B cell (primary cell): Measurements from ENCODE around the gene COG2. TPM values are rescaled to one million over a fixed set of nuclear protein-coding genes. Genes with fewer than 3 reads are reported as not detected.

Source experiments
- ATAC-seq: fragments of 200-7000 bp; cut with Tn5 transposase; one replicate; pipeline ENCODE4 v1.10.0; 2021; ENCODE audit warnings: low read depth, mild to moderate bottlenecking, moderate number of reproducible peaks, moderate library complexity
- CTCF ChIA-PET: fragments of 350-600 bp; sonication (Branson Sonifier 250); formaldehyde crosslinking; loops from one replicate; lab custom pipeline; 2021; ENCODE audit warnings: antibody characterized with exemption, inconsistent platforms; lab: Charles Lee
- POLR2A ChIA-PET: fragments of 350-600 bp; sonication (Branson Sonifier 250); formaldehyde crosslinking; loops from one replicate; lab custom pipeline; 2021; ENCODE audit warnings: antibody characterized with exemption; lab: Charles Lee
- DNase-seq: peaks from one replicate; pipeline ENCODE4 v3.0.0; 2013
- H2AFZ ChIP-seq: 2 replicates; pipeline ENCODE4 v1.6.1; 2012; ENCODE audit warnings: mild to moderate bottlenecking, low read depth, low read length; ENCODE audit not compliant: insufficient read depth, poor library complexity, severe bottlenecking
- H3K27ac ChIP-seq, 2 donors: 1 replicate in 1 of 2; 2 replicates in 1 of 2; pipeline ENCODE4 v1.5.1; 2012 to 2013; ENCODE audit warnings: low read length in 2 of 2, mild to moderate bottlenecking in 2 of 2, moderate library complexity in 1 of 2
- H3K27me3 ChIP-seq, 4 experiments: fragments of 200-600 bp in 1 of 4; sonication (generic) in 1 of 4; replicated peaks in 1 of 4; 1 replicate in 2 of 4; 2 replicates in 2 of 4; pipeline versions ENCODE4 v1.6.1 to v1.7.0; 2013 to 2016; ENCODE audit warnings: low read length in 3 of 4, mild to moderate bottlenecking in 2 of 4, mixed read lengths in 1 of 4, moderate library complexity in 1 of 4; ENCODE audit not compliant: insufficient read depth in 4 of 4, control insufficient read depth in 3 of 4; ENCODE audit errors: control extremely low read depth in 1 of 4
- H3K36me3 ChIP-seq, 2 experiments: replicated peaks in 1 of 2; 1 replicate in 1 of 2; 2 replicates in 1 of 2; pipeline versions ENCODE4 v1.6.1 to v1.7.1; 2013; ENCODE audit warnings: low read length in 1 of 2; ENCODE audit not compliant: insufficient read depth in 2 of 2, control insufficient read depth in 1 of 2; ENCODE audit errors: control extremely low read depth in 1 of 2, extremely low read depth in 1 of 2
- H3K4me1 ChIP-seq, 2 donors: fragments of 200-600 bp in 1 of 2; sonication (generic) in 1 of 2; 1 replicate in 1 of 2; 2 replicates in 1 of 2; pipeline versions ENCODE4 v1.5.1 to v1.6.1; 2013 to 2017; ENCODE audit warnings: low read length in 2 of 2; ENCODE audit not compliant: control insufficient read depth in 2 of 2, insufficient read depth in 2 of 2
- H3K4me2 ChIP-seq: replicated peaks from 2 replicates; pipeline ENCODE3; 2012; ENCODE audit warnings: mild to moderate bottlenecking, low read depth, low read length; ENCODE audit not compliant: poor library complexity, severe bottlenecking
- H3K4me3 ChIP-seq, 5 experiments: fragments of 200-600 bp in 1 of 5; sonication (generic) in 1 of 5; 1 replicate in 3 of 5; 2 replicates in 2 of 5; pipeline versions ENCODE4 v1.5.1 to v1.7.0; 2011 to 2016; ENCODE audit warnings: low read length in 4 of 5, mild to moderate bottlenecking in 4 of 5, low read depth in 2 of 5, control low read depth in 1 of 5, moderate library complexity in 1 of 5; ENCODE audit not compliant: insufficient read depth in 1 of 5; ENCODE audit errors: control extremely low read depth in 1 of 5, extremely low read depth in 1 of 5
- H3K79me2 ChIP-seq: fragments of 200-600 bp; sonication (generic); one replicate; pipeline ENCODE4 v1.6.0; 2016; ENCODE audit warnings: low read length; ENCODE audit not compliant: control insufficient read depth, insufficient read depth
- H3K9ac ChIP-seq: fragments of 200-600 bp; sonication (generic); 2 replicates; pipeline ENCODE4 v1.6.1; 2017; ENCODE audit warnings: mild to moderate bottlenecking, low read length, moderate library complexity
- H3K9me3 ChIP-seq, 3 donors: one replicate each; pipeline versions ENCODE4 v1.6.1 to v1.7.1; 2013; ENCODE audit warnings: low read length in 2 of 3; ENCODE audit not compliant: control insufficient read depth in 2 of 3, insufficient read depth in 1 of 3; ENCODE audit errors: control extremely low read depth in 1 of 3
- H4K20me1 ChIP-seq: 2 replicates; pipeline ENCODE4 v1.6.0; 2012; ENCODE audit warnings: mild to moderate bottlenecking, low read length; ENCODE audit not compliant: insufficient read depth, control insufficient read depth, poor library complexity, severe bottlenecking
- H3K27ac Mint-ChIP-seq: one replicate; pipeline ENCODE4 v1.8.0; 2021; ENCODE audit warnings: mixed read lengths
- H3K27me3 Mint-ChIP-seq: one replicate; pipeline ENCODE4 v1.8.0; 2021; ENCODE audit warnings: mixed read lengths
- H3K4me1 Mint-ChIP-seq: one replicate; pipeline ENCODE4 v1.8.0; 2021; ENCODE audit warnings: mixed read lengths
- H3K4me3 Mint-ChIP-seq: one replicate; pipeline ENCODE4 v1.8.0; 2021; ENCODE audit warnings: mixed read lengths
- H3K9me3 Mint-ChIP-seq: one replicate; pipeline ENCODE4 v1.8.0; 2022; ENCODE audit warnings: mixed read lengths; ENCODE audit not compliant: insufficient read depth
- CTCF ChIP-seq: fragments of 200-600 bp; IDR thresholded peaks from one replicate; pipeline ENCODE4 v1.8.0; 2022; ENCODE audit warnings: antibody characterized with exemption, mild to moderate bottlenecking
- EZH2 ChIP-seq: IDR thresholded peaks from 2 replicates; pipeline ENCODE4 v1.6.1; 2012; ENCODE audit warnings: borderline replicate concordance, low read depth, mild to moderate bottlenecking, moderate library complexity, low read length; ENCODE audit not compliant: insufficient read depth, poor library complexity, severe bottlenecking
- whole genome bisulfite sequencing: methylation state at CpG from one replicate; pipeline ENCODE4 v1.1.5; 2013; ENCODE audit warnings: missing lambda C conversion rate; ENCODE audit not compliant: insufficient coverage; 5-methylcytosine and 5-hydroxymethylcytosine counted together
- intact Hi-C: fragments of 100-400 bp; cut with micrococcal nuclease; formaldehyde crosslinking; loops from one replicate; pipeline ENCODE4 v1.10.0; 2022
- polyA plus RNA-seq: library from polyadenylated mRNA; depleted of rRNA; stranded (reverse); fragments of >200 nt; gene quantifications from 2 replicates; pipeline ENCODE4 v1.2.3, GENCODE V29; 2012
- total RNA-seq, 2 donors: library from RNA; stranded (reverse); fragments of 120-200 nt in 1 of 2; gene quantifications; 1 replicate in 1 of 2; 2 replicates in 1 of 2; pipeline versions ENCODE4 v1.2.3 to v1.2.4, GENCODE V29; 2013 to 2022

COG2 gene
- total and polyA plus RNA-seq, 2 donors (not counting 1 experiment from before 2014, with no cell fraction given) = 17.0 to 42.5 TPM

- intact Hi-C loops = no loop called here
- Histone ChIP-seq H3K4me1 (no peaks in the 10 kb centered on the region), H3K27ac (no peak overlapping the region), H3K9me3 (peaks cover 0 to 2% (median under 1%) of the 10 kb centered on the region in 3 donors), H4K20me1 (no peaks in the 10 kb centered on the region), H3K9ac (no peak overlapping the region), H3K4me2 (no peak overlapping the region), H3K27me3 (peaks cover 0 to 11% (median 0%) of the 10 kb centered on the region in 4 experiments), H3K4me3 (no peak overlapping the region), H3K79me2 (no peaks in the 10 kb centered on the region), H2AFZ (no peak overlapping the region), H3K36me3 (no peaks in the 10 kb centered on the region)
- no peak for ATAC-seq
- WGBS = 100% methylated on average over 1 of the region's 2 CpGs
- DNase-seq = no peak
- Mint-ChIP-seq H3K27ac (no peak overlapping the region), H3K4me3 (no peak overlapping the region), H3K9me3 (no peaks in the 10 kb centered on the region), H3K27me3 (peaks cover 39% of the 10 kb centered on the region), H3K4me1 (no peaks in the 10 kb centered on the region)
- POLR2A ChIA-PET = no interaction called here
- CTCF ChIA-PET = no interaction called here
- no peak for TF ChIP-seq EZH2
- no peak for TF ChIP-seq CTCF
Observed at GRCh38 chr1:230595181-230595580, 47.1 kb upstream of the COG2 start.

GRCh38 chr1:230596306-230596705 lies 46.0 kb upstream of the COG2 start:
- H3K79me2 ChIP-seq = no peaks in the 10 kb centered on the region
- ChIA-PET POLR2A (no interaction called here), CTCF (no interaction called here)
- Mint-ChIP-seq H3K27me3 (peaks cover 36% of the 10 kb centered on the region), H3K4me3 (no peak overlapping the region), H3K9me3 (no peaks in the 10 kb centered on the region), H3K4me1 (no peaks in the 10 kb centered on the region), H3K27ac (no peak overlapping the region)
- DNase-seq (no peak), ATAC-seq (no peak)
- no peak overlapping the region for H3K9ac ChIP-seq
- intact Hi-C loops = no loop called here
- no peaks in the 10 kb centered on the region for H3K36me3 ChIP-seq
- peaks cover 0 to 3% (median 1%) of the 10 kb centered on the region in 3 donors for H3K9me3 ChIP-seq
- no peaks in the 10 kb centered on the region for H4K20me1 ChIP-seq
- WGBS = 100% methylated on average over 1 of the region's 2 CpGs
- H3K4me2 ChIP-seq = no peak overlapping the region
- no peak overlapping the region for H2AFZ ChIP-seq
- TF ChIP-seq CTCF (no peak), EZH2 (no peak)
- no peak overlapping the region for H3K27ac ChIP-seq
- H3K27me3 ChIP-seq = peaks cover 0 to 8% (median 0%) of the 10 kb centered on the region in 4 experiments
- no peaks in the 10 kb centered on the region for H3K4me1 ChIP-seq
- no peak overlapping the region for H3K4me3 ChIP-seq
